T-helper 17 cell (primary cell): ENCODE results near the gene APCDD1L. TPM values are rescaled to one million over a fixed set of nuclear protein-coding genes. Genes with fewer than 3 reads are reported as not detected.
"Not testable (repeated sequence)": the region's sequence is repeated elsewhere in the genome, so short reads cannot be mapped to it uniquely, and the experiment has no call there.

Experiments
- ATAC-seq: fragments of 150-1000 bp; cut with Tn5 transposase; 2 replicates; pipeline ENCODE4 v1.10.0; 2021; ENCODE audit warnings: mild to moderate bottlenecking, moderate library complexity
- DNase-seq, 3 donors: peaks; one replicate each; pipeline versions ENCODE4 v3.0.0 to v3.0.0-alpha.2; 2020 to 2021
- H3K9me3 ChIP-seq: one replicate; pipeline ENCODE4 v1.7.0; 2013; ENCODE audit warnings: low read length, mild to moderate bottlenecking; ENCODE audit not compliant: control insufficient read depth, poor library complexity, severe bottlenecking
- H3K27ac Mint-ChIP-seq: one replicate; pipeline ENCODE4 v1.8.0; 2022; ENCODE audit warnings: mild to moderate bottlenecking, moderate library complexity, mixed read lengths
- H3K27me3 Mint-ChIP-seq: one replicate; pipeline ENCODE4 v1.8.0; 2022; ENCODE audit warnings: mixed read lengths
- H3K36me3 Mint-ChIP-seq: one replicate; pipeline ENCODE4 v1.8.0; 2022; ENCODE audit warnings: low read depth, mixed read lengths
- H3K4me1 Mint-ChIP-seq: one replicate; pipeline ENCODE4 v1.8.0; 2022; ENCODE audit warnings: mild to moderate bottlenecking, mixed read lengths
- H3K4me3 Mint-ChIP-seq: one replicate; pipeline ENCODE4 v1.8.0; 2022; ENCODE audit warnings: mild to moderate bottlenecking, moderate library complexity, mixed read lengths
- total RNA-seq, 4 donors: library from RNA in 2 of 4; stranded (reverse) in 2 of 4; gene quantifications; one replicate each; pipeline ENCODE4 v1.2.3 and lab custom pipeline; 2022 to 2026

The APCDD1L gene
- total RNA-seq, 2 donors from 2014 or later = not detected

GRCh38 chr20:58424218-58424969 is 90.8 kb downstream of the APCDD1L start:
- Mint-ChIP-seq H3K36me3 (peaks cover 2% of the 10 kb centered on the region), H3K27me3 (no peaks in the 10 kb centered on the region), H3K27ac (peak overlapping the region; percentile 68), H3K4me3 (no peak overlapping the region), H3K4me1 (peaks cover 12% of the 10 kb centered on the region)
- no peaks in the 10 kb centered on the region for H3K9me3 ChIP-seq
- no peak for DNase-seq
- no peak for ATAC-seq

- H3K9me3 ChIP-seq = no peaks in the 10 kb centered on the region
- no peak overlapping the region for H3K27ac Mint-ChIP-seq
- no peak overlapping the region for H3K4me3 Mint-ChIP-seq
- peaks cover 4% of the 10 kb centered on the region for H3K36me3 Mint-ChIP-seq
- H3K4me1 Mint-ChIP-seq = peaks cover 21% of the 10 kb centered on the region
- ATAC-seq (no peak), DNase-seq (no peak)
- no peaks in the 10 kb centered on the region for H3K27me3 Mint-ChIP-seq
Measured at GRCh38 chr20:58421497-58421850, 93.7 kb downstream of the APCDD1L start.

- Mint-ChIP-seq H3K36me3 (peaks cover 4% of the 10 kb centered on the region), H3K4me1 (peaks cover 26% of the 10 kb centered on the region), H3K4me3 (no peak overlapping the region), H3K27ac (no peak overlapping the region), H3K27me3 (no peaks in the 10 kb centered on the region)
- H3K9me3 ChIP-seq = no peaks in the 10 kb centered on the region
- ATAC-seq (no peak), DNase-seq (no peak)
Measured at GRCh38 chr20:58420798-58421496, 94.3 kb downstream of the APCDD1L start.

GRCh38 chr20:58418949-58419748 is 96.0 kb downstream of the APCDD1L start:
- Mint-ChIP-seq H3K27me3 (no peaks in the 10 kb centered on the region), H3K27ac (peak overlapping the region; percentile 41), H3K4me1 (peaks cover 22% of the 10 kb centered on the region), H3K4me3 (no peak overlapping the region), H3K36me3 (peaks cover 4% of the 10 kb centered on the region)
- no peaks in the 10 kb centered on the region for H3K9me3 ChIP-seq
- no peak for ATAC-seq
- no peak for DNase-seq

GRCh38 chr20:58417438-58417837 is 97.8 kb downstream of the APCDD1L start:
- H3K9me3 ChIP-seq = no peaks in the 10 kb centered on the region
- peak overlapping the region; percentile 93 for H3K27ac Mint-ChIP-seq
- peaks cover 4% of the 10 kb centered on the region for H3K36me3 Mint-ChIP-seq
- peak overlapping the region; percentile 58 for H3K4me3 Mint-ChIP-seq
- H3K4me1 Mint-ChIP-seq = peaks cover 21% of the 10 kb centered on the region
- no peaks in the 10 kb centered on the region for H3K27me3 Mint-ChIP-seq
- ATAC-seq (no peak), DNase-seq (no peak)

- peak overlapping the region; percentile 93 for H3K27ac Mint-ChIP-seq
- H3K9me3 ChIP-seq = no peaks in the 10 kb centered on the region
- ATAC-seq (peak; percentile 69), DNase-seq (no peak)
- H3K36me3 Mint-ChIP-seq = peaks cover 4% of the 10 kb centered on the region
- peak overlapping the region; percentile 80 for H3K4me3 Mint-ChIP-seq
- no peaks in the 10 kb centered on the region for H3K27me3 Mint-ChIP-seq
- peaks cover 21% of the 10 kb centered on the region for H3K4me1 Mint-ChIP-seq
Measured at GRCh38 chr20:58416835-58417234, 98.4 kb downstream of the APCDD1L start.

GRCh38 chr20:58416057-58416456 is 99.1 kb downstream of the APCDD1L start:
- Mint-ChIP-seq H3K36me3 (peaks cover 4% of the 10 kb centered on the region), H3K27me3 (no peaks in the 10 kb centered on the region), H3K27ac (peak overlapping the region; percentile 93), H3K4me3 (peak overlapping the region; percentile 80), H3K4me1 (peaks cover 21% of the 10 kb centered on the region)
- DNase-seq (no peak), ATAC-seq (no peak)
- no peaks in the 10 kb centered on the region for H3K9me3 ChIP-seq

GRCh38 chr20:58414786-58415185 is 100.4 kb downstream of the APCDD1L start:
- peaks cover 23% of the 10 kb centered on the region for H3K4me1 Mint-ChIP-seq
- not testable (repeated sequence) for H3K9me3 ChIP-seq, H3K36me3 Mint-ChIP-seq, H3K27ac Mint-ChIP-seq, DNase-seq, H3K27me3 Mint-ChIP-seq, ATAC-seq, H3K4me3 Mint-ChIP-seq

GRCh38 chr20:58414216-58414615 is 101.0 kb downstream of the APCDD1L start:
- not testable (repeated sequence) for H3K4me3 Mint-ChIP-seq, H3K27ac Mint-ChIP-seq, ATAC-seq, H3K27me3 Mint-ChIP-seq, DNase-seq, H3K36me3 Mint-ChIP-seq, H3K9me3 ChIP-seq
- peaks cover 26% of the 10 kb centered on the region for H3K4me1 Mint-ChIP-seq

Other genes starting within 250 kb of the APCDD1L start
- 10 to 100 TPM; 21.7 to 22.4 TPM for gene RAB22A, start 205.7 kb downstream of the APCDD1L start, total RNA-seq
- 10 to 100 TPM; 23.7 to 30.8 TPM for gene VAPB, start 126.2 kb downstream of the APCDD1L start, total RNA-seq
- gene STX16, start 135.9 kb upstream of the APCDD1L start, total RNA-seq = 100 to 1,000 TPM; 161 to 167 TPM
- 10 to 100 TPM; 59.2 to 64.8 TPM for gene NPEPL1, start 177.4 kb upstream of the APCDD1L start, total RNA-seq